ENCODE measurements around the gene SYT12. TPM values are rescaled to one million over a fixed set of nuclear protein-coding genes. Genes with fewer than 3 reads are reported as not detected.

Gene SYT12
- total RNA-seq, 1 experiment from 2014 or later, result 1.9 TPM

DNA sequence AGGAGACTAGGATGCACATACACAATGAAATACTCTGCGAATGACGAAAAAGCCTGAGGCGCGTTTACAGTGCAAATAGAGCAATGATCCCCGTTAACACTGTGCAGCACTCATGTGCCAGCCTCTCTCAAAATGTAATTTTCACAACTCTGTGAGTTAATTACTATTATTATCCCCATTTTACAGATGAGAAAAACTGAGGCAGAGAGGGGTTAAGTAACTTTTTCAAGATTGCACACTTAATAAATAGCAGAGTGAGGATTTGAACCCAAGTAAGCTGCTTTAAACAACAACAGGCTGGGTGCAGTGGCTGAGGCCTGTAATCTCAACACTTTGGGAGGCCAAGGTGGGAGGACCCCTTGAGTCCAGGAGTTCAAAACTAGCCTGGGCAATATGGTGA lies 21.6 kb upstream of the SYT12 start:
- no peaks in the 10 kb centered on the region for H3K79me1 ChIP-seq (ENCODE audit: insufficient read depth, low read depth, low read length, poor library complexity, severe bottlenecking)
- no peak overlapping the region for H3K4me2 ChIP-seq (ENCODE audit: insufficient read depth, insufficient read length, low read length)
- H3K79me2 ChIP-seq (ENCODE audit: insufficient read depth, low read length), result no peaks in the 10 kb centered on the region
- TF ChIP-seq CTCF (conservative IDR thresholded peaks at IDR 0.05), result no peak
- H2AFZ ChIP-seq (ENCODE audit: low read length), result no peak overlapping the region
- no peak overlapping the region for H3K4me3 Mint-ChIP-seq
- no CpG with 5 or more reads among the region's 5 CpGs for WGBS (ENCODE audit: extremely low coverage, insufficient read length, low lambda C conversion rate)
- H2BK12ac ChIP-seq (ENCODE audit: insufficient read length, low read depth, low read length), result no peak overlapping the region
- H2AK5ac ChIP-seq (ENCODE audit: insufficient read length, low read length), result no peak overlapping the region
- H3K36me3 Mint-ChIP-seq (ENCODE audit: insufficient read depth in 1 of 3, low read depth in 3 of 3), result no peaks in the 10 kb centered on the region
- peaks cover 22 to 24% of the 10 kb centered on the region in 2 experiments for H3K4me1 Mint-ChIP-seq
- H3K9me3 Mint-ChIP-seq, result no peaks in the 10 kb centered on the region
- H3K27ac Mint-ChIP-seq, result no peak overlapping the region
- no peak overlapping the region for H2BK5ac ChIP-seq (ENCODE audit: insufficient read length, low read length)
- H3T11ph ChIP-seq (ENCODE audit: low read length), result no peak overlapping the region
- no peak overlapping the region for H4K5ac ChIP-seq (ENCODE audit: insufficient read length, low read depth, low read length)
- no peaks in the 10 kb centered on the region; the same call in none of the 2 replicates for H3K27me3 Mint-ChIP-seq (ENCODE audit: low read depth)
- H2BK20ac ChIP-seq (ENCODE audit: low read depth, low read length, poor library complexity, severe bottlenecking), result no peak overlapping the region
- no peaks in the 10 kb centered on the region for H3K9me3 ChIP-seq (ENCODE audit: control insufficient read depth, low read depth, low read length)
- H2BK120ac ChIP-seq (ENCODE audit: low read depth, low read length, poor library complexity, severe bottlenecking), result peak overlapping the region; percentile 19
- no peak overlapping the region for H3K4ac ChIP-seq (ENCODE audit: low read depth, low read length)
- H4K20me1 ChIP-seq (ENCODE audit: control insufficient read depth, insufficient read depth, insufficient read length), result no peaks in the 10 kb centered on the region
- H3K56ac ChIP-seq (ENCODE audit: insufficient read length, low read depth, low read length), result no peak overlapping the region
- H2BK15ac ChIP-seq (ENCODE audit: low read depth, low read length), result no peak overlapping the region
- no peak overlapping the region for H3K18ac ChIP-seq (ENCODE audit: insufficient read length, low read depth, low read length)
- no peaks in the 10 kb centered on the region; the same call in 1 of the 2 replicates for H3K4me1 ChIP-seq (ENCODE audit: insufficient read depth, low read length)
- H3K23ac ChIP-seq (ENCODE audit: insufficient read length, low read depth, low read length), result no peak overlapping the region
- H4K8ac ChIP-seq (replicated peaks; ENCODE audit: insufficient read length, low read depth, low read length), result no peak overlapping the region
- no peaks in the 10 kb centered on the region for H3K23me2 ChIP-seq (ENCODE audit: insufficient read length, low read depth, low read length, poor library complexity, severe bottlenecking)
- no peak for DNase-seq
- H3K27ac ChIP-seq (ENCODE audit: insufficient read length, low read depth, low read length), result no peak overlapping the region
- H3K27me3 ChIP-seq (ENCODE audit: insufficient read depth, low read length), result no peaks in the 10 kb centered on the region
- no peak overlapping the region for H3K14ac ChIP-seq (ENCODE audit: insufficient read depth, low read length)
- no peak overlapping the region for H3K9ac ChIP-seq (ENCODE audit: extremely low read depth, insufficient read length, low read length)
- H4K91ac ChIP-seq (ENCODE audit: insufficient read length, low read depth, low read length), result no peak overlapping the region
